ENCODE measurements around the gene IREB2. TPM values are rescaled to one million over a fixed set of nuclear protein-coding genes. Genes with fewer than 3 reads are reported as not detected.

Gene IREB2
- total and polyA plus RNA-seq, 12 donors: 6.0 to 39.8 (median 30.2) TPM

GRCh38 chr15:78407608-78408354 lies 30.2 kb upstream of the IREB2 start:
- TF ChIP-seq CTCF (IDR thresholded peaks at IDR 0.05): no peak
- Histone ChIP-seq H3K27me3 (peaks cover 0 to 32% (median 21%) of the 10 kb centered on the region in 7 donors), H3K36me3 (no peaks in the 10 kb centered on the region), H3K4me1 (peaks cover 0 to 5% (median 0%) of the 10 kb centered on the region in 9 donors), H3K4me3 (no peak overlapping the region), H3K9me3 (no peaks in the 10 kb centered on the region), H3K27ac (no peak overlapping the region)
- ATAC-seq: no peak
- WGBS, 2 donors: 64 to 71% methylated on average over 6 of the region's 6 CpGs
- no peak for DNase-seq
- intact Hi-C loops (cut with DNase I): no loop called here

- H3K27me3 ChIP-seq: peaks cover 0 to 32% (median 22%) of the 10 kb centered on the region in 7 donors
- H3K9me3 ChIP-seq: no peaks in the 10 kb centered on the region
- peaks cover 0 to 5% (median 0%) of the 10 kb centered on the region in 9 donors for H3K4me1 ChIP-seq
- no peak overlapping the region for H3K4me3 ChIP-seq
- no peaks in the 10 kb centered on the region for H3K36me3 ChIP-seq
- H3K27ac ChIP-seq: no peak overlapping the region
- DNase-seq (no peak), ATAC-seq (no peak)
- TF ChIP-seq CTCF (IDR thresholded peaks at IDR 0.05): no peak
- 72 to 76% methylated on average over 4 of the region's 4 CpGs for WGBS, 2 donors
- intact Hi-C loops (cut with DNase I): no loop called here
These were observed 29.7 kb upstream of the IREB2 start for GRCh38 chr15:78408355-78408640.

GRCh38 chr15:78408961-78409360 lies 29.1 kb upstream of the IREB2 start:
- Histone ChIP-seq H3K4me1 (peaks cover 0 to 5% (median 0%) of the 10 kb centered on the region in 9 donors), H3K4me3 (no peak overlapping the region), H3K27ac (no peak overlapping the region), H3K9me3 (no peaks in the 10 kb centered on the region), H3K36me3 (no peaks in the 10 kb centered on the region), H3K27me3 (peaks cover 0 to 29% (median 17%) of the 10 kb centered on the region in 7 donors)
- 54 to 55% methylated on average over 2 of the region's 2 CpGs for WGBS, 2 donors
- no peak for DNase-seq
- ATAC-seq: no peak
- TF ChIP-seq CTCF (IDR thresholded peaks at IDR 0.05): no peak
- intact Hi-C loops (cut with DNase I): no loop called here

- Histone ChIP-seq H3K27ac (no peak overlapping the region), H3K4me1 (peaks cover 0 to 5% (median 0%) of the 10 kb centered on the region in 9 donors), H3K9me3 (no peaks in the 10 kb centered on the region), H3K27me3 (peaks cover 0 to 12% (median 0%) of the 10 kb centered on the region in 7 donors), H3K4me3 (no peak overlapping the region), H3K36me3 (no peaks in the 10 kb centered on the region)
- intact Hi-C loops (cut with DNase I): loop anchor here in 1 of 10 donors (10.0 kb wide), 1 partner anchor 46 kb away; no protein-coding TSS in a partner anchor
- TF ChIP-seq CTCF (IDR thresholded peaks at IDR 0.05): no peak
- ATAC-seq: no peak
- no peak for DNase-seq
- 54 to 57% methylated on average over 1 of the region's 1 CpG for WGBS, 2 donors
These were observed 27.0 kb upstream of the IREB2 start for GRCh38 chr15:78411061-78411460.

Measured in heart right ventricle (tissue), 16 donors.